NOMO-1 treated with DMSO at 0.1 percent for 48 hours (cell line): Measurements from ENCODE around the gene ETFA.
A peak's percentile ranks its signal among the peaks of the same experiment; 100 is the strongest.

Experiments used
- DNase-seq: peaks from one replicate; lab custom pipeline; 2025; ENCODE audit not compliant: unreplicated experiment; lab: John Stamatoyannopoulos, UW

ETFA gene

GRCh38 chr15:76199106-76200082 lies 111.9 kb downstream of the ETFA start:
- peak; percentile 12 for DNase-seq

- no peak for DNase-seq
Observed at GRCh38 chr15:76198456-76199105, 112.7 kb downstream of the ETFA start.

- no peak for DNase-seq
Observed at GRCh38 chr15:76197703-76198455, 113.4 kb downstream of the ETFA start.

- DNase-seq, result peak; percentile 81
Observed at GRCh38 chr15:76196269-76197231, 114.7 kb downstream of the ETFA start.

GRCh38 chr15:76195506-76196268 lies 115.6 kb downstream of the ETFA start:
- no peak for DNase-seq

GRCh38 chr15:76193934-76194333 lies 117.3 kb downstream of the ETFA start:
- no peak for DNase-seq

- DNase-seq, result no peak
Observed at GRCh38 chr15:76192715-76193114, 118.6 kb downstream of the ETFA start.

GRCh38 chr15:76191539-76192244 lies 119.6 kb downstream of the ETFA start:
- no peak for DNase-seq

GRCh38 chr15:76190751-76191538 lies 120.3 kb downstream of the ETFA start:
- peak; percentile 65 for DNase-seq

- DNase-seq, result no peak
Observed at GRCh38 chr15:76190070-76190564, 121.2 kb downstream of the ETFA start.

- no peak for DNase-seq
Observed at GRCh38 chr15:76189106-76189505, 122.2 kb downstream of the ETFA start.

GRCh38 chr15:76187163-76187562 lies 124.1 kb downstream of the ETFA start:
- DNase-seq, result no peak

GRCh38 chr15:76185716-76186115 lies 125.6 kb downstream of the ETFA start:
- no peak for DNase-seq

- DNase-seq, result no peak
Observed at GRCh38 chr15:76184650-76185035, 126.6 kb downstream of the ETFA start.

- no peak for DNase-seq
Observed at GRCh38 chr15:76183930-76184649, 127.2 kb downstream of the ETFA start.

GRCh38 chr15:76181705-76182107 lies 129.6 kb downstream of the ETFA start:
- no peak for DNase-seq

- DNase-seq, result no peak
Observed at GRCh38 chr15:76180321-76180720, 130.9 kb downstream of the ETFA start.
